ENCODE data around the gene TMEM44. TPM values are rescaled to one million over a fixed set of nuclear protein-coding genes. Genes with fewer than 3 reads are reported as not detected.

Gene TMEM44
- total RNA-seq, 1 donor: 18.8 TPM

DNA sequence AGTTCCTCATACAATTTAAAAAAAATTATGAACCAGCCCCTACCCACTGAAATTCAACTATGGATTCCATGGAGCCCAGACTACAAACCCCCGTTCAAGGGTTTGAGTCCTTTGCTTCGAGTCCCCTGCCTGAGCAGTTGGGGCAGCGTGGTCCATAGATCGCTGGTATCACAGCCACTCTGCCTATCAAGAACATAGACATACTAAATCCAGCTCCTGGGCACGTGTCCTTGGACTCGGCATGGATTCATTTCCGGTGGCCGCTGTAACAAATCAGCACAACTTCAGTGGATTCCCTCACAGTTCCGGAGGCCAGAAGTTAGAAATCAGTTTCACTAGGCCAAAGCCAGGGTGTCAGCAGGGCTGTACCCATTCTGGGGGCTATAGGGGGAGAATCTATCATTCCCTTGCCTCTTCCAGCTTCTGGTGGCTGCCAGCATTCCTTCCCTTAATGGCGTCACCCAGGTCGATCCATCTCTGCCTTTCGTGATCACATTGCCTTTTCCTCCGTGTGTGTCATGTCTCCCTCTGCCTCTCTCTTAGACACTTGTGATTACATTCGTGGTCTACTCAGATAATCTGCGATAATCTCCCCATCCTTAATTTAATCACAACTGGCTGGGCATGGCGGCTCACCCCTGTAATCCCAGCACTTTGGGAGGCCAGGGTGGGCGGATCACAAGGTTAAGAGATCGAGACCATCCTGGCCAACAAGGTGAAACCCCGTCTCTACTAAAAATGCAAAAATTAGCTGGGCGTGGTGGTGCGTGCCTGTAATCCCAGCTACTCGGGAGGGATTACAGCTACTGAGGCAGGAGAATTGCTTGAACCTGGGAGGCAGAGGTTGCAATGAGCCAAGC, 4.6 kb upstream of the TMEM44 start:
- DNase-seq (ENCODE audit: insufficient read length, low spot score, missing footprints): no peak
- H3K4me2 ChIP-seq (ENCODE audit: insufficient read depth, low read length): no peak overlapping the region
- TF ChIP-seq, protein P1, sequence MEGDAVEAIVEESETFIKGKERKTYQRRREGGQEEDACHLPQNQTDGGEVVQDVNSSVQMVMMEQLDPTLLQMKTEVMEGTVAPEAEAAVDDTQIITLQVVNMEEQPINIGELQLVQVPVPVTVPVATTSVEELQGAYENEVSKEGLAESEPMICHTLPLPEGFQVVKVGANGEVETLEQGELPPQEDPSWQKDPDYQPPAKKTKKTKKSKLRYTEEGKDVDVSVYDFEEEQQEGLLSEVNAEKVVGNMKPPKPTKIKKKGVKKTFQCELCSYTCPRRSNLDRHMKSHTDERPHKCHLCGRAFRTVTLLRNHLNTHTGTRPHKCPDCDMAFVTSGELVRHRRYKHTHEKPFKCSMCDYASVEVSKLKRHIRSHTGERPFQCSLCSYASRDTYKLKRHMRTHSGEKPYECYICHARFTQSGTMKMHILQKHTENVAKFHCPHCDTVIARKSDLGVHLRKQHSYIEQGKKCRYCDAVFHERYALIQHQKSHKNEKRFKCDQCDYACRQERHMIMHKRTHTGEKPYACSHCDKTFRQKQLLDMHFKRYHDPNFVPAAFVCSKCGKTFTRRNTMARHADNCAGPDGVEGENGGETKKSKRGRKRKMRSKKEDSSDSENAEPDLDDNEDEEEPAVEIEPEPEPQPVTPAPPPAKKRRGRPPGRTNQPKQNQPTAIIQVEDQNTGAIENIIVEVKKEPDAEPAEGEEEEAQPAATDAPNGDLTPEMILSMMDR (IDR thresholded peaks at IDR 0.05; ENCODE audit: extremely low read depth, low read depth, low read length): no peak
- peaks cover 25% of the 10 kb centered on the region for H3K4me1 ChIP-seq (ENCODE audit: insufficient read depth, low read length)
- peaks cover 10% of the 10 kb centered on the region for H3K36me3 ChIP-seq (ENCODE audit: insufficient read depth, low read length)
- H3K27me3 ChIP-seq (ENCODE audit: insufficient read depth, low read length): no peaks in the 10 kb centered on the region
- no peaks in the 10 kb centered on the region for H3K9me3 ChIP-seq (ENCODE audit: low read depth, low read length)
- no peak overlapping the region for H3K4me3 ChIP-seq (ENCODE audit: insufficient read depth, low read length)
- no peak overlapping the region for H3K27ac ChIP-seq (ENCODE audit: low read depth, low read length)
- peaks cover 33% of the 10 kb centered on the region for H3K79me2 ChIP-seq (ENCODE audit: insufficient read depth, low read length)
- H4K20me1 ChIP-seq (ENCODE audit: insufficient read depth, low read length): no peaks in the 10 kb centered on the region
- H2AFZ ChIP-seq (ENCODE audit: low read length): no peak overlapping the region

DNA sequence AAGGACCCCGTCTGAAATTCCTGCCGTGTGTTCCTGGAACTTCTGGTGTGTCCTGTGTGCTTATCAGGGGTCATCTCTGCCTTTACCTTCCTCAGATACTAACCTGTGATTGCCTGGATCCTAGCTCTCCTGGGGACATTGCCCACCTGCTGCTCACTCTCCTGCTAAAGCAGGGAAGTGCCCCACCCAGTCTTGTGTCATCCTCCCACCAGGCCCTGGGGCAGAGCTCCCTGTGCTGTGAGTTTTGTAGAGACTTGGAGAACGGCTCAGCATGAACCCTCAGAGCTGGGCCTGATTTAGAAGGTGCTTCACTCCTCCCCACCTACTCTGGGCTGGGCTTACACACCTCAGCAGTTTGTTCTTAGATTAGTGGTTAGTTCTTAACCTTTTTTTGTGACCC, 3.8 kb upstream of the TMEM44 start:
- peak; percentile 38 for DNase-seq (ENCODE audit: insufficient read length, low spot score, missing footprints)
- peaks cover 35% of the 10 kb centered on the region for H3K79me2 ChIP-seq (ENCODE audit: insufficient read depth, low read length)
- H2AFZ ChIP-seq (ENCODE audit: low read length): no peak overlapping the region
- no peaks in the 10 kb centered on the region for H3K27me3 ChIP-seq (ENCODE audit: insufficient read depth, low read length)
- no peak overlapping the region for H3K4me3 ChIP-seq (ENCODE audit: insufficient read depth, low read length)
- no peak overlapping the region for H3K4me2 ChIP-seq (ENCODE audit: insufficient read depth, low read length)
- no peaks in the 10 kb centered on the region for H4K20me1 ChIP-seq (ENCODE audit: insufficient read depth, low read length)
- no peaks in the 10 kb centered on the region for H3K9me3 ChIP-seq (ENCODE audit: low read depth, low read length)
- H3K36me3 ChIP-seq (ENCODE audit: insufficient read depth, low read length): peaks cover 9% of the 10 kb centered on the region
- peaks cover 29% of the 10 kb centered on the region for H3K4me1 ChIP-seq (ENCODE audit: insufficient read depth, low read length)
- no peak overlapping the region for H3K27ac ChIP-seq (ENCODE audit: low read depth, low read length)
- TF ChIP-seq, protein P1 (IDR thresholded peaks at IDR 0.05; ENCODE audit: extremely low read depth, low read depth, low read length): no peak

DNA sequence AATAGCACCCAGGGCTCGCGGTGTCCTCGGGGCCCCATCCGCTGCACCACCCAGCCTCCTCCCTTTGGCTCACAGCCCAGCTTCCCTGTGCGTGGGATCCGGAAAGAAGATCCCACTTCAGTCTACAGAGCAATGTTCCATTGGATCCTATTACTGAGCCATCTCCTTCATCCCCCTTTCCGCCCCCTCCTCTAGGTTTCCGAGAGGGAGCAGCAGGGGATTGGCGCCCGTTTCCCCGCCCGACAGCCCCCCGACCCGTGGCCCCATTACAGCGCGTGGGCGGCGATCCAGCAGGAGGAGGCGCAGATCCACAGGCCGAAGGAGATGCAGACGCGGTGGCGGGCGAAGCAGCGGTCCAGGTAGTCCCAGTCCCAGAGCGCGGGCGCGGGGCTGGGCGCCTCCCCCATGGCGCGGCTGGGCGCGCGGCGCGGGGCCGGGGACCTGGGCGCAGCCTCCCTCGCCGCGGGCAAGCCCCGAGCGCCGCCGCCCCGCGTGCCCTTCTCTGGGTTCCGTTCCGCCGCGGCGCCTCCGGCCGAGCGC, 340 bp downstream of the TMEM44 start:
- Histone ChIP-seq H3K4me1 (ENCODE audit: insufficient read depth, low read length) (peaks cover 5% of the 10 kb centered on the region), H3K9me3 (ENCODE audit: low read depth, low read length) (peaks cover 2% of the 10 kb centered on the region), H2AFZ (ENCODE audit: low read length) (peak overlapping the region; percentile 71), H3K4me3 (ENCODE audit: insufficient read depth, low read length) (peak overlapping the region; percentile 86), H3K27ac (ENCODE audit: low read depth, low read length) (peak overlapping the region; percentile 71), H3K4me2 (ENCODE audit: insufficient read depth, low read length) (peak overlapping the region; percentile 80), H3K27me3 (ENCODE audit: insufficient read depth, low read length) (no peaks in the 10 kb centered on the region), H3K36me3 (ENCODE audit: insufficient read depth, low read length) (peaks cover 27% of the 10 kb centered on the region), H4K20me1 (ENCODE audit: insufficient read depth, low read length) (peaks cover 4% of the 10 kb centered on the region), H3K79me2 (ENCODE audit: insufficient read depth, low read length) (peaks cover 44% of the 10 kb centered on the region)
- peak; percentile 94 for DNase-seq (ENCODE audit: insufficient read length, low spot score, missing footprints)
- TF ChIP-seq, protein P1 (IDR thresholded peaks at IDR 0.05; ENCODE audit: extremely low read depth, low read depth, low read length): no peak

DNA sequence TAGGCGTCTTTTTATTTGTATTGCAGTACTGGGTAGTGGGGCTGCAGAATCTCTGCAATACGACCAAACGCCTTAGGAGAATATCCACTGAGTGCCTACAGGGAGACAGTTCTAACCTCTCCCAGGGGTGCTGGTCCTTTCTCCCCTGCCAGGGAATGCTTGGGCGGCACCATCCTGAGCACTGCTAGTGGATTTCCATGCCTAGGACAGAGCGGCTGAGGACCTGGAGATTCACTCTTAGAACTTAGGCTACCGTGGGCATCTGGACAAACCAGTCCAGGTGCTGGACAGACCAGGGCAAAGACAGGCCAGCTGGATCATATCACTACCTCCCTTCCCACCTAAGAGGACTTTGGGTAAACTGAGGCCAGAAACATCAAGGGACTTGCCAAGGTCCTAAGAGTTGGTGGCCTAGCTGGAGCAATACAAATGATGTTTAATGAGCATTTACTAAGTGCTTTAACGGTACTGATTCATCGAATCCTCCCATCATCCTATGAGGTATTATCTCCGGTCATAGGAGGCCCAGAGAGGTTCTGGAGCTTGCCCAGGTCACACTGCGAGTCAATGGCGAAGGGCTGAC, 902 bp downstream of the TMEM44 start:
- Histone ChIP-seq H3K27me3 (ENCODE audit: insufficient read depth, low read length) (no peaks in the 10 kb centered on the region), H3K79me2 (ENCODE audit: insufficient read depth, low read length) (peaks cover 39% of the 10 kb centered on the region), H3K36me3 (ENCODE audit: insufficient read depth, low read length) (peaks cover 32% of the 10 kb centered on the region), H3K9me3 (ENCODE audit: low read depth, low read length) (peaks cover 2% of the 10 kb centered on the region), H4K20me1 (ENCODE audit: insufficient read depth, low read length) (peaks cover 5% of the 10 kb centered on the region), H3K4me1 (ENCODE audit: insufficient read depth, low read length) (peaks cover 5% of the 10 kb centered on the region), H2AFZ (ENCODE audit: low read length) (peak overlapping the region; percentile 71), H3K4me2 (ENCODE audit: insufficient read depth, low read length) (peak overlapping the region; percentile 80), H3K4me3 (ENCODE audit: insufficient read depth, low read length) (peak overlapping the region; percentile 86), H3K27ac (ENCODE audit: low read depth, low read length) (peak overlapping the region; percentile 71)
- TF ChIP-seq, protein P1 (IDR thresholded peaks at IDR 0.05; ENCODE audit: extremely low read depth, low read depth, low read length): no peak
- DNase-seq (ENCODE audit: insufficient read length, low spot score, missing footprints): peak; percentile 81
